K562 (cell line): ENCODE data around the gene POC5. TPM values are rescaled to one million over a fixed set of nuclear protein-coding genes. Genes with fewer than 3 reads are reported as not detected.

Experiments
- ATAC-seq: fragments of 200-7000 bp; cut with Tn5 transposase; 3 replicates; pipeline ENCODE4 v1.9.1; 2020; ENCODE audit warnings: moderate library complexity
- BruUV-seq: library from RNA; stranded (reverse); fragments of 400-500 nt; replicated peaks from 2 replicates; lab custom pipeline; 2021; lab: Mats Ljungman, UMichigan
- CTCF ChIA-PET: fragments of 300-600 bp; formaldehyde crosslinking; extraction: SDS; loops from one replicate; lab custom pipeline; 2021; ENCODE audit warnings: low intra/inter-chr PET ratio; lab: Yijun Ruan, JAX
- POLR2A ChIA-PET: fragments of 300-600, 350-650 bp; sonication (Branson Sonifier 250); formaldehyde crosslinking; extraction: SDS; loops from one replicate; lab custom pipeline; 2021; ENCODE audit warnings: antibody characterized with exemption, inconsistent platforms; lab: Yijun Ruan, JAX
- DNase-seq, 4 experiments: peaks; one replicate each; pipeline versions ENCODE4 v3.0.0 to v3.0.0-alpha.2; 2011 to 2018; ENCODE audit warnings: low spot score in 3 of 4, mixed read lengths in 3 of 4; ENCODE audit errors: extremely low read depth in 1 of 4
- FAIRE-seq: peaks from 2 replicates; lab custom pipeline; 2011; peaks lifted over from hg19 to GRCh38; lab: Jason Lieb, UNC
- H2AFZ ChIP-seq: 2 replicates; pipeline ENCODE4 v1.6.0; 2011; ENCODE audit warnings: low read depth, low read length, control low read depth, inconsistent platforms
- H3K27ac ChIP-seq: fragments of 200-600 bp; 3 replicates; pipeline ENCODE4 v1.8.0; 2011; ENCODE audit warnings: low read depth, mild to moderate bottlenecking, control low read depth, inconsistent platforms, low read length, moderate library complexity, mixed read lengths; ENCODE audit errors: extremely low read depth
- H3K27me3 ChIP-seq, 2 experiments: fragments of 300-600 bp in 1 of 2; 2 replicates in 1 of 2; 3 replicates in 1 of 2; pipeline versions ENCODE4 v1.6.0 to v1.8.0; 2011; ENCODE audit warnings: inconsistent platforms in 2 of 2, low read length in 2 of 2, mild to moderate bottlenecking in 1 of 2, mixed read lengths in 1 of 2, moderate library complexity in 1 of 2; ENCODE audit not compliant: control insufficient read depth in 2 of 2, insufficient read depth in 2 of 2
- H3K36me3 ChIP-seq: fragments of 300-600 bp; 3 replicates; pipeline ENCODE4 v1.8.0; 2011; ENCODE audit warnings: mild to moderate bottlenecking, low read length, inconsistent platforms; ENCODE audit not compliant: control insufficient read depth, insufficient read depth
- H3K4me1 ChIP-seq, 2 experiments: fragments of 200-600 bp in 1 of 2; replicated peaks in 1 of 2; 2 replicates in 1 of 2; 3 replicates in 1 of 2; pipeline versions ENCODE4 v1.5.1 to v1.8.0; 2011; ENCODE audit warnings: inconsistent platforms in 2 of 2, low read length in 2 of 2, mild to moderate bottlenecking in 1 of 2, mixed read lengths in 1 of 2, moderate library complexity in 1 of 2; ENCODE audit not compliant: control insufficient read depth in 2 of 2, insufficient read depth in 2 of 2
- H3K4me2 ChIP-seq: 2 replicates; pipeline ENCODE4 v1.6.1; 2011; ENCODE audit warnings: low read length, control low read depth, inconsistent platforms, mixed read lengths; ENCODE audit not compliant: insufficient read depth
- H3K4me3 ChIP-seq: fragments of 200-600 bp; sonication (generic), shearing (Covaris generic); 2 replicates; pipeline ENCODE4 v1.5.1; 2016; ENCODE audit warnings: control low read depth, inconsistent platforms
- H3K79me2 ChIP-seq: fragments of 200-600 bp; 3 replicates; pipeline ENCODE4 v1.8.0; 2011; ENCODE audit warnings: low read length, inconsistent platforms; ENCODE audit not compliant: control insufficient read depth, insufficient read depth
- H3K9ac ChIP-seq, 2 experiments: 2 replicates each; pipeline versions ENCODE4 v1.6.0 to v1.6.1; 2011; ENCODE audit warnings: low read depth in 2 of 2, low read length in 2 of 2, control low read depth in 1 of 2, inconsistent platforms in 1 of 2, mild to moderate bottlenecking in 1 of 2, mixed read lengths in 1 of 2; ENCODE audit not compliant: insufficient read depth in 1 of 2
- H3K9me1 ChIP-seq: one replicate; pipeline ENCODE4 v1.6.0; 2011; ENCODE audit warnings: inconsistent platforms, mild to moderate bottlenecking, low read length, moderate library complexity; ENCODE audit not compliant: control insufficient read depth, insufficient read depth
- H3K9me3 ChIP-seq: replicated peaks from 2 replicates; pipeline ENCODE4 v1.5.1; 2011; ENCODE audit warnings: low read depth, low read length, inconsistent platforms; ENCODE audit not compliant: control insufficient read depth, insufficient read depth
- H4K20me1 ChIP-seq: replicated peaks from 2 replicates; pipeline ENCODE4 v1.6.1; 2011; ENCODE audit warnings: low read length, inconsistent platforms, mixed read lengths; ENCODE audit not compliant: control insufficient read depth, insufficient read depth
- GATAD2A ChIP-seq: fragments of 450-650 bp; IDR thresholded peaks from 2 replicates; pipeline ENCODE4 v1.6.1; 2017
- HES1 ChIP-seq: fragments of 450-650 bp; IDR thresholded peaks from 2 replicates; pipeline ENCODE4 v1.6.1; 2016; ENCODE audit warnings: low read depth, mild to moderate bottlenecking, moderate library complexity
- ILF3 ChIP-seq: fragments of 450-650 bp; IDR thresholded peaks from 2 replicates; pipeline ENCODE4 v1.6.1; 2018; ENCODE audit warnings: antibody characterized with exemption, mild to moderate bottlenecking, moderate library complexity, borderline replicate concordance
- MNT ChIP-seq, 2 experiments: fragments of 450-650 bp; conservative IDR thresholded peaks; 2 replicates each; pipeline ENCODE4 v1.6.1; 2017; ENCODE audit warnings: mild to moderate bottlenecking in 2 of 2, moderate library complexity in 2 of 2
- MXD1 ChIP-seq: fragments of 250-450 bp; sonication (Bioruptor Pico); IDR thresholded peaks from 2 replicates; pipeline ENCODE4 v1.8.0; 2021; ENCODE audit warnings: borderline replicate concordance, mild to moderate bottlenecking, moderate library complexity; ENCODE audit not compliant: poor library complexity, severe bottlenecking
- PCBP1 ChIP-seq: fragments of 200-400 bp; formaldehyde crosslinking; IDR thresholded peaks from 2 replicates; pipeline ENCODE4 v1.6.1; 2018; ENCODE audit warnings: mild to moderate bottlenecking, low read depth, low read length; ENCODE audit not compliant: poor library complexity, severe bottlenecking
- POLR3G ChIP-seq: IDR thresholded peaks from 2 replicates; pipeline ENCODE4 v1.6.1; 2011; ENCODE audit not compliant: insufficient read length, insufficient replicate concordance; ENCODE audit errors: extremely low read depth
- XRCC3 ChIP-seq: fragments of 450-650 bp; IDR thresholded peaks from 2 replicates; pipeline ENCODE4 v1.6.1; 2017; ENCODE audit warnings: mild to moderate bottlenecking, moderate library complexity
- ZNF212 ChIP-seq: fragments of 450-650 bp; formaldehyde crosslinking; IDR thresholded peaks from 2 replicates; pipeline ENCODE4 v1.4.0; 2020; ENCODE audit warnings: mild to moderate bottlenecking
- ZNF644 ChIP-seq: fragments of 200-800 bp; sonication (Bioruptor generic); IDR thresholded peaks from 2 replicates; pipeline ENCODE4 v1.6.1; 2016; ENCODE audit warnings: low read depth, missing genetic modification characterization, missing compliant biosample characterization
- ZNF696 ChIP-seq: fragments of 250-450 bp; sonication (Bioruptor Pico); conservative IDR thresholded peaks from 2 replicates; pipeline ENCODE4 v1.4.0; 2020; ENCODE audit warnings: mild to moderate bottlenecking, moderate library complexity
- ZNF780A ChIP-seq: fragments of 250-450 bp; sonication (Bioruptor Pico); IDR thresholded peaks from 2 replicates; pipeline ENCODE4 v1.5.0; 2021; ENCODE audit warnings: mild to moderate bottlenecking
- WGBS: fragments of 100-300 bp; shearing (Covaris generic); methylation state at CpG from one replicate; pipeline ENCODE4 v1.1.6; 2016; ENCODE audit warnings: low coverage, mixed read lengths; ENCODE audit not compliant: insufficient coverage; ENCODE audit errors: missing lambda C conversion rate; 5-methylcytosine and 5-hydroxymethylcytosine counted together
- in situ Hi-C: fragments of 300-500 bp; cut with MboI; formaldehyde crosslinking; loops from 4 replicates; pipeline ENCODE4 v1.15.0; 2018; ENCODE audit warnings: inconsistent platforms, mixed read lengths
- intact Hi-C: fragments of 100-400 bp; cut with micrococcal nuclease; formaldehyde crosslinking; loops from 2 replicates; pipeline ENCODE4 v1.14.2; 2022
- polyA plus RNA-seq, 8 experiments: library from polyadenylated mRNA; depleted of rRNA in 4 of 8; stranded (reverse) in 5 of 8; unstranded in 3 of 8; fragments of >200 nt; fragmentation: Nextera tagmentation in 2 of 8; fragmentation: Illumina TruSeq in 1 of 8; extraction: Ambion mirVana in 2 of 8; extraction: Trizol in 1 of 8; gene quantifications; 2 replicates each; pipeline versions ENCODE4 v1.2.1 to v1.2.3, GENCODE V29; 2011 to 2014; ENCODE audit warnings: inconsistent platforms in 1 of 8, missing spikeins in 1 of 8
- total RNA-seq, 7 experiments: library from RNA; depleted of rRNA in 6 of 7; stranded (reverse); fragments of >200 nt in 6 of 7; fragmentation: Illumina TruSeq in 2 of 7; extraction: Trizol in 2 of 7; gene quantifications; 2 replicates each; pipeline versions ENCODE4 v1.2.1 to v1.2.3, GENCODE V29; 2011 to 2021; ENCODE audit warnings: low replicate concordance in 1 of 7
- TF ChIP-seq, protein P1 (sequence below): sonication (generic); formaldehyde crosslinking; IDR thresholded peaks from 2 replicates; pipeline ENCODE4 v1.8.0; 2022; ENCODE audit warnings: missing genetic modification reagents, mild to moderate bottlenecking, borderline replicate concordance

Gene POC5
- total and polyA plus RNA-seq, 9 of the 15 experiments (the other 6 are each of a cell fraction or from before 2014, with no cell fraction given): 14.5 to 38.2 (median 27.0) TPM

DNA sequence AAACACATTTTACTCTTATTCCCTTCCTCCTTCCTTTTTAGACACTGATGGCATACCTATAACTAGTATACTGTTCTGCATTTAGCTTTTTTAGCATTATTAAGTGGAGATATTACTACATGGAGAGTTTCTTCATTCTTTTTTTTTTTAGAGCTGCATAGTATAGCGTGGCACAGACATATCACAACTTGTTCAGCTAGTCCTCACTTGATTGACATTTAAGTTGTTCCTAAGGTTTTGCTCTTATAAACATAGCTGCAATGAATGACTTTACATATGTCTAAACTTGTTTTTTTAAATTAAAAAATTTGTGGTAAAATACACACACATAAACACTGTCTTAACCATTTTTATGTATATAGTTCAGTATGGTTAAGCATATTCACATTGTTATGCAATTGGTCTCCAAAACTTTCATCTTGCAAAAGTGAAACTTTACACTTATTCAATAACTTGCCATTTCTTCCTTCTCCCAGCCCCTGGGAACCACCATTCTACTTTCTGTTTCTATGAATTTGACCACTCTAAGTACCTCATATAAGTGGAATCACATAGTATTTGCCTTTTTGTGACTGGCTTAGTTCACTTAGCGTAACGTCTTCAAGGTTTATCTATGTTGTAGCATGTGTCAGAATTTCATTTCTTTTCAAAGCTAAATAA, 57.3 kb downstream of the POC5 start (continued):
- TF ChIP-seq MXD1 (CRISPR knock-in tag) (no peak), ZNF780A (CRISPR knock-in tag) (no peak), ILF3 (no peak), ZNF644 (tag) (no peak), ZNF696 (CRISPR knock-in tag) (no peak), GATAD2A (no peak), HES1 (no peak), ZNF212 (CRISPR knock-in tag) (no peak)

- H3K4me2 ChIP-seq: no peak overlapping the region
- no peaks in the 10 kb centered on the region for H3K36me3 ChIP-seq
- no peak overlapping the region for H3K27ac ChIP-seq
- in situ Hi-C loops: no loop called here
- 63% methylated on average over 9 of the region's 9 CpGs for WGBS
- CTCF ChIA-PET: no interaction called here
- H3K79me2 ChIP-seq: no peaks in the 10 kb centered on the region
- DNase-seq (no peak), FAIRE-seq (no peak), ATAC-seq (no peak)
- H3K9me3 ChIP-seq: no peaks in the 10 kb centered on the region
- no peaks in the 10 kb centered on the region for H3K9me1 ChIP-seq
- no peaks in the 10 kb centered on the region for H4K20me1 ChIP-seq
- H3K4me3 ChIP-seq: no peak overlapping the region
- BruUV-seq: no TSS peak
- intact Hi-C loops: no loop called here
- POLR2A ChIA-PET: interaction anchor here (1.5 kb wide), 1 partner anchor 13 kb away, joined by 3 read pairs; no protein-coding TSS in a partner anchor
- no peak overlapping the region for H3K9ac ChIP-seq
- H3K27me3 ChIP-seq: no peaks in the 10 kb centered on the region
- peaks cover 4 to 8% of the 10 kb centered on the region in 2 experiments; a peak in 3 of 5 replicates for H3K4me1 ChIP-seq
- H2AFZ ChIP-seq: no peak overlapping the region
- no peak for TF ChIP-seq PCBP1
- no peak for TF ChIP-seq MNT (conservative IDR thresholded peaks at IDR 0.05)
- no peak for TF ChIP-seq POLR3G
- TF ChIP-seq XRCC3: no peak
- TF ChIP-seq, protein P1, sequence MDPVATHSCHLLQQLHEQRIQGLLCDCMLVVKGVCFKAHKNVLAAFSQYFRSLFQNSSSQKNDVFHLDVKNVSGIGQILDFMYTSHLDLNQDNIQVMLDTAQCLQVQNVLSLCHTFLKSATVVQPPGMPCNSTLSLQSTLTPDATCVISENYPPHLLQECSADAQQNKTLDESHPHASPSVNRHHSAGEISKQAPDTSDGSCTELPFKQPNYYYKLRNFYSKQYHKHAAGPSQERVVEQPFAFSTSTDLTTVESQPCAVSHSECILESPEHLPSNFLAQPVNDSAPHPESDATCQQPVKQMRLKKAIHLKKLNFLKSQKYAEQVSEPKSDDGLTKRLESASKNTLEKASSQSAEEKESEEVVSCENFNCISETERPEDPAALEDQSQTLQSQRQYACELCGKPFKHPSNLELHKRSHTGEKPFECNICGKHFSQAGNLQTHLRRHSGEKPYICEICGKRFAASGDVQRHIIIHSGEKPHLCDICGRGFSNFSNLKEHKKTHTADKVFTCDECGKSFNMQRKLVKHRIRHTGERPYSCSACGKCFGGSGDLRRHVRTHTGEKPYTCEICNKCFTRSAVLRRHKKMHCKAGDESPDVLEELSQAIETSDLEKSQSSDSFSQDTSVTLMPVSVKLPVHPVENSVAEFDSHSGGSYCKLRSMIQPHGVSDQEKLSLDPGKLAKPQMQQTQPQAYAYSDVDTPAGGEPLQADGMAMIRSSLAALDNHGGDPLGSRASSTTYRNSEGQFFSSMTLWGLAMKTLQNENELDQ: no peak
These were observed 60.8 kb downstream of the POC5 start for GRCh38 chr5:75656311-75657003.
